Measurements from ENCODE around the gene PELI1.
A peak's percentile ranks its signal among the peaks of the same experiment; 100 is the strongest.

- peak in 1 of 2 donors; percentile 15 for TF ChIP-seq POLR2AphosphoS5 (IDR thresholded peaks at IDR 0.05; ENCODE audit: insufficient read depth in 1 of 2, low read depth in 1 of 2)
- no peak for TF ChIP-seq CTCF (IDR thresholded peaks at IDR 0.05)
- no peak for TF ChIP-seq POLR2A (IDR thresholded peaks at IDR 0.05)
Observed at GRCh38 chr2:64142741-64143168, 1.5 kb downstream of the PELI1 start.

Data from vagina (tissue), 2 donors.